Measurements from ENCODE around the gene RIN1. TPM values are rescaled to one million over a fixed set of nuclear protein-coding genes. Genes with fewer than 3 reads are reported as not detected.
A peak's percentile ranks its signal among the peaks of the same experiment; 100 is the strongest.

Gene RIN1
- total and polyA plus RNA-seq, 2 of the 13 experiments (the other 11 are each of a cell fraction or from before 2014, with no cell fraction given), result 2.4 to 4.1 TPM

- TF ChIP-seq PATZ1 (CRISPR knock-in tag; IDR thresholded peaks at IDR 0.05) (peak; percentile 22; the same call in 1 of the 2 replicates), SNAPC2 (CRISPR knock-in tag; IDR thresholded peaks at IDR 0.05) (no peak), ZNF138 (CRISPR knock-in tag; IDR thresholded peaks at IDR 0.05; ENCODE audit: low read depth) (no peak), ZNF577 (CRISPR knock-in tag; IDR thresholded peaks at IDR 0.05; ENCODE audit: borderline replicate concordance, low read depth) (no peak), HOXA9 (CRISPR knock-in tag; IDR thresholded peaks at IDR 0.05; ENCODE audit: borderline replicate concordance) (no peak), WIZ (CRISPR knock-in tag; IDR thresholded peaks at IDR 0.05) (no peak), KDM5B (CRISPR knock-in tag; IDR thresholded peaks at IDR 0.05; ENCODE audit: borderline replicate concordance) (peak; percentile 46; the same call in 1 of the 2 replicates), HMGXB3 (CRISPR knock-in tag; IDR thresholded peaks at IDR 0.05; ENCODE audit: borderline replicate concordance) (no peak), SP4 (CRISPR knock-in tag; IDR thresholded peaks at IDR 0.05) (0 out of 2 replicates have a peak, but pooled peaks have one; percentile 12), ZNF543 (CRISPR knock-in tag; IDR thresholded peaks at IDR 0.05) (0 out of 2 replicates have a peak, but pooled peaks have one; percentile 26), TFDP2 (CRISPR knock-in tag; IDR thresholded peaks at IDR 0.05) (peak; percentile 49; the same call in 1 of the 2 replicates), CENPT (CRISPR knock-in tag; IDR thresholded peaks at IDR 0.05; ENCODE audit: low read depth) (no peak), GLI4 (CRISPR knock-in tag; IDR thresholded peaks at IDR 0.05; ENCODE audit: borderline replicate concordance) (no peak), MAFF (IDR thresholded peaks at IDR 0.05; ENCODE audit: low read depth, low read length) (peak; percentile 64), ASH2L (IDR thresholded peaks at IDR 0.05; ENCODE audit: insufficient read length, low read depth, low read length) (no peak), SRY (CRISPR knock-in tag; IDR thresholded peaks at IDR 0.05) (no peak), BCL6 (CRISPR knock-in tag; IDR thresholded peaks at IDR 0.05) (no peak), HNF1B (CRISPR knock-in tag; IDR thresholded peaks at IDR 0.05) (no peak)
- TF ChIP-seq, protein P1, sequence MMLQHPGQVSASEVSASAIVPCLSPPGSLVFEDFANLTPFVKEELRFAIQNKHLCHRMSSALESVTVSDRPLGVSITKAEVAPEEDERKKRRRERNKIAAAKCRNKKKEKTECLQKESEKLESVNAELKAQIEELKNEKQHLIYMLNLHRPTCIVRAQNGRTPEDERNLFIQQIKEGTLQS (CRISPR knock-in tag; IDR thresholded peaks at IDR 0.05), result peak; percentile 61; the same call in 1 of the 2 replicates
Measured at GRCh38 chr11:66317723-66318599, 18.3 kb downstream of the RIN1 start (continued).

Data from HepG2 (cell line).